H1 (cell line): Measurements from ENCODE around the gene GPR17. TPM values are rescaled to one million over a fixed set of nuclear protein-coding genes. Genes with fewer than 3 reads are reported as not detected.

ENCODE experiments used
- CTCF ChIP-seq, 3 experiments: IDR thresholded peaks; 1 replicate in 2 of 3; 2 replicates in 1 of 3; pipeline versions ENCODE4 v1.5.1 to v1.6.1; 2011; ENCODE audit warnings: low read length in 3 of 3, mild to moderate bottlenecking in 3 of 3, inconsistent platforms in 2 of 3, low read depth in 1 of 3, moderate library complexity in 1 of 3; ENCODE audit not compliant: insufficient read depth in 1 of 3; ENCODE audit errors: control extremely low read depth in 1 of 3
- E2F6 ChIP-seq: IDR thresholded peaks from 2 replicates; pipeline ENCODE4 v1.6.1; 2012; ENCODE audit warnings: inconsistent platforms
- EZH2 ChIP-seq: fragments of 200-600 bp; sonication (generic); IDR thresholded peaks from 2 replicates; pipeline ENCODE4 v1.7.1; 2012; ENCODE audit warnings: low read depth, mild to moderate bottlenecking, moderate library complexity, low read length, inconsistent platforms; ENCODE audit not compliant: severe bottlenecking
- RXRA ChIP-seq: IDR thresholded peaks from 2 replicates; pipeline ENCODE4 v1.6.1; 2011; ENCODE audit warnings: low read depth, mild to moderate bottlenecking, low read length, moderate library complexity; ENCODE audit not compliant: insufficient read depth
- polyA plus RNA-seq, 7 experiments: library from polyadenylated mRNA; depleted of rRNA in 3 of 7; stranded (reverse) in 5 of 7; unstranded in 2 of 7; fragments of >200 nt in 5 of 7; fragments of 200-250 nt in 2 of 7; gene quantifications; 1 replicate in 5 of 7; 2 replicates in 1 of 7; 4 replicates in 1 of 7; pipeline versions ENCODE4 v1.2.1 to v1.2.3, GENCODE V29; 2011 to 2013; ENCODE audit warnings: missing spikeins in 2 of 7, mixed read lengths in 2 of 7
- total RNA-seq: library from RNA; stranded (reverse); fragmentation: NEBNext Ultra II Directional; extraction: Animal tissue kit (Norgen Biotek cat#: 25700); gene quantifications from 2 replicates; pipeline ENCODE4 v1.2.1, GENCODE V29; 2021
- TF ChIP-seq, protein P1 (sequence below): IDR thresholded peaks from 2 replicates; pipeline ENCODE4 v1.6.1; 2012; ENCODE audit warnings: inconsistent platforms

GPR17 gene
- total and polyA plus RNA-seq, 2 of the 8 experiments (the other 6 are each of a cell fraction or from before 2014, with no cell fraction given), result 0.03 TPM; not detected in 1

DNA sequence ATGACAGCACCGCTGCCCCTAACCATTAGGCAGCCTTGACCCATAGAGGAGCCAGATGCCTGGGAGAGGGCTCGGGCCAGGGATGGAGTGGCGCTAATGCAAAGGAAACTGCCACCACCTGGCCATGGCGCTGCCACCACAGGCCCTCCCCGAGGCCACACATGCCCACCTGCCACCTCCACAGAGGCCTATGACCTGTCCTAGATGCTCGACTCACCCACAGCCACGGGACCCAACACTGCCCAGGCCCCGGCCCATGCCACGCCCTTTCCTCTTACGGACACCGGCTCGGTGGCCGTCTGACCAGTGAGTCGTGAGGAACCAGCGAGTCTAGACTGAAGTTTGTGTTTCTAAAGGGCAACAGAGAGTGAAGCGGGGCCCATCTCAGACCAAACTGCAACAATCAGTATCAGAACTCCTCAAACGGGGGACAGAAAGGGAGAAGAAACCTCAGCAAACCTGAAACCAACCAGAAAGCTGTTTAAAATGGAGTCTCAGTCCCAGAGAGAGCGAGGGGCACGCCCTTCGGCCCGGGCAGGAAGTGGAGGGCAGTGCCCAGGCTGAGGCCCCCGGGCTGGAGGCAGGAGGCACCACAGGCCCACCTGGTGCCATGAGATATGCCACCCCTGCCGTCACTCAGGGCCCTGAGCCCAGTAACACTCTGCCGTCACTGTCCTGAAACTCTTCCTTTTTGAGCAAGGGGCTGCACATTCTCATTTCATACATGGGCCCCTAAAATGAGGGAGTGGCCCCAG lies 711 bp downstream of the GPR17 start (continued):
- TF ChIP-seq CTCF (IDR thresholded peaks at IDR 0.05; ENCODE audit: control extremely low read depth in 1 of 3, insufficient read depth in 1 of 3, low read depth in 1 of 3, low read length in 3 of 3) (no peak), RXRA (no peak), E2F6 (no peak), EZH2 (no peak)
- TF ChIP-seq, protein P1, sequence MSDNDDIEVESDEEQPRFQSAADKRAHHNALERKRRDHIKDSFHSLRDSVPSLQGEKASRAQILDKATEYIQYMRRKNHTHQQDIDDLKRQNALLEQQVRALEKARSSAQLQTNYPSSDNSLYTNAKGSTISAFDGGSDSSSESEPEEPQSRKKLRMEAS, result no peak
